ENCODE measurements around the gene TH. TPM values are rescaled to one million over a fixed set of nuclear protein-coding genes. Genes with fewer than 3 reads are reported as not detected.

The TH gene
- total and polyA plus RNA-seq, 2 of the 8 experiments (the other 6 are each of a cell fraction or from before 2014, with no cell fraction given): 0.09 TPM; not detected in 1

DNA sequence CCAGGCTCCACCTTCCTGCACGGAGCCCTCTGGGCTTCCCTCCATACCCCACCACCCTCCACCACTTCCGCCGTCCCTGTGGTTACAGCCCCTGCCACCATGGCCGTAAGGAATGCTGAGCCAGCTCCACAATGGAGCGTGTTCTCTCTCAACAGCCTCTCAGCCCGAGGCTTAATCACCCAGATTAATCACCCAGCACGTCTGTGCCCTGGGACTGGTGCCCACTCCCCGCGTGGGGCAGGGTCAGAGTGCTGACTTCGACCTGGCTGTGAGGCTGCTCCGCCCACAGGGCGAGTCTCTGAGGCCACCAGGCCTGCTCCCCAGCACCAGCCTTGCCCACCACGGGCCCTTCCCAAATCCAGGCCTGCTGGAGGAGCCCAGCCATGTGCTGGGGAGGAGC, 4.0 kb upstream of the TH start:
- Histone ChIP-seq H3K4ac (replicated peaks; ENCODE audit: insufficient read length, low read depth, low read length) (peak overlapping the region; percentile 85), H3K36me3 (ENCODE audit: control insufficient read depth in 2 of 4, insufficient read depth in 4 of 4, low read length in 3 of 4) (no peaks in the 10 kb centered on the region; a peak in 1 of 8 replicates), H3K14ac (ENCODE audit: insufficient read length) (no peak overlapping the region), H4K20me1 (replicated peaks in 1 of 2; ENCODE audit: control insufficient read depth in 1 of 2, insufficient read depth in 2 of 2, low read length in 2 of 2) (peaks cover 0 to 6% of the 10 kb centered on the region in 2 experiments), H3K23ac (ENCODE audit: insufficient read length) (no peak overlapping the region), H4K8ac (ENCODE audit: extremely low read depth, insufficient read depth, low read length) (no peak overlapping the region), H3K56ac (replicated peaks; ENCODE audit: insufficient read length, low read depth, low read length) (no peak overlapping the region), H3K18ac (ENCODE audit: extremely low read depth, low read length) (no peak overlapping the region), H3K79me2 (ENCODE audit: control insufficient read depth in 1 of 2, insufficient read depth in 2 of 2, low read length in 2 of 2) (no peaks in the 10 kb centered on the region), H3K79me1 (ENCODE audit: low read depth, low read length) (no peaks in the 10 kb centered on the region), H3K9me3 (ENCODE audit: insufficient read depth in 2 of 2, low read depth in 1 of 2, low read length in 1 of 2) (no peaks in the 10 kb centered on the region), H2BK15ac (ENCODE audit: low read length) (no peak overlapping the region), H3K4me2 (ENCODE audit: insufficient read depth in 1 of 2, low read depth in 2 of 2, low read length in 2 of 2) (no peak overlapping the region), H2BK5ac (ENCODE audit: low read depth, low read length) (no peak overlapping the region; the same call in 1 of the 2 replicates), H3K27ac (ENCODE audit: low read depth, low read length) (no peak overlapping the region), H4K5ac (ENCODE audit: insufficient read length, low read depth, low read length) (no peak overlapping the region), H2AFZ (ENCODE audit: low read length) (no peak overlapping the region), H2BK20ac (ENCODE audit: low read length) (no peak overlapping the region), H3K4me1 (replicated peaks in 1 of 4; ENCODE audit: control insufficient read depth in 3 of 4, insufficient read depth in 4 of 4, low read length in 3 of 4) (no peaks in the 10 kb centered on the region), H3K9ac (replicated peaks in 1 of 4; ENCODE audit: extremely low read depth in 1 of 4, low read depth in 3 of 4, low read length in 3 of 4) (no peak overlapping the region), H3K23me2 (ENCODE audit: low read depth, low read length) (no peaks in the 10 kb centered on the region), H2BK12ac (ENCODE audit: low read depth, low read length) (no peak overlapping the region), H4K91ac (replicated peaks; ENCODE audit: insufficient read length, low read length) (no peak overlapping the region), H2BK120ac (replicated peaks; ENCODE audit: low read depth, low read length) (no peak overlapping the region), H3K4me3 (ENCODE audit: extremely low read depth in 1 of 4, insufficient read depth in 2 of 4, low read depth in 3 of 4, low read length in 4 of 4) (no peak overlapping the region), H2AK5ac (ENCODE audit: low read depth, low read length) (no peak overlapping the region), H3K27me3 (replicated peaks in 1 of 4; ENCODE audit: control insufficient read depth in 3 of 4, extremely low read depth in 1 of 4, insufficient read depth in 3 of 4, low read length in 3 of 4) (no peaks in the 10 kb centered on the region)
- TF ChIP-seq PHF8 (conservative IDR thresholded peaks at IDR 0.05; ENCODE audit: low read depth, low read length) (no peak), ZNF274 (IDR thresholded peaks at IDR 0.05; ENCODE audit: borderline replicate concordance, extremely low read depth, low read length) (no peak), FOSL1 (IDR thresholded peaks at IDR 0.05; ENCODE audit: insufficient read depth, low read depth, low read length) (no peak), POLR2AphosphoS5 (IDR thresholded peaks at IDR 0.05; ENCODE audit: low read depth, low read length) (no peak), CREB1 (IDR thresholded peaks at IDR 0.05) (no peak), SIX5 (IDR thresholded peaks at IDR 0.05; ENCODE audit: low read depth, low read length) (no peak), POU5F1 (IDR thresholded peaks at IDR 0.05; ENCODE audit: low read depth, low read length) (no peak)
- TF ChIP-seq, protein P1, sequence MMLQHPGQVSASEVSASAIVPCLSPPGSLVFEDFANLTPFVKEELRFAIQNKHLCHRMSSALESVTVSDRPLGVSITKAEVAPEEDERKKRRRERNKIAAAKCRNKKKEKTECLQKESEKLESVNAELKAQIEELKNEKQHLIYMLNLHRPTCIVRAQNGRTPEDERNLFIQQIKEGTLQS (IDR thresholded peaks at IDR 0.05; ENCODE audit: insufficient read depth, low read depth, low read length): no peak
- no peak for FAIRE-seq
- no peak for DNase-seq (ENCODE audit: low read depth in 1 of 2, low spot score in 2 of 2)
- WGBS, 2 experiments (ENCODE audit: extremely low coverage in 1 of 2, insufficient coverage in 1 of 2, insufficient read length in 1 of 2, insufficient replicate concordance in 2 of 2, low coverage in 1 of 2, low lambda C conversion rate in 2 of 2, missing lambda C conversion rate in 1 of 2): 85% methylated on average over 12 of the region's 13 CpGs; no CpG with 5 or more reads in 1 of the 2 experiments
- CTCF ChIA-PET (ENCODE audit: partially characterized antibody): interaction anchor here (3.5 to 20.6 kb wide), 2 partner anchors 18 to 22 kb away, joined by 19 to 244 read pairs; partner anchors contain the start of gene INS
- POLR2A ChIA-PET (ENCODE audit: partially characterized antibody): no interaction called here
